GM19372 (cell line): ENCODE data around the gene SYNDIG1.

Experiments used
- ATAC-seq: cut with Tn5 transposase; IDR thresholded peaks from one replicate; pipeline ENCODE4 v1.9.1; 2021; ENCODE audit warnings: mild to moderate bottlenecking, low read depth, moderate library complexity; ENCODE audit not compliant: unreplicated experiment

The SYNDIG1 gene

GRCh38 chr20:24699321-24700165, 230.1 kb downstream of the SYNDIG1 start:
- ATAC-seq: no peak

DNA sequence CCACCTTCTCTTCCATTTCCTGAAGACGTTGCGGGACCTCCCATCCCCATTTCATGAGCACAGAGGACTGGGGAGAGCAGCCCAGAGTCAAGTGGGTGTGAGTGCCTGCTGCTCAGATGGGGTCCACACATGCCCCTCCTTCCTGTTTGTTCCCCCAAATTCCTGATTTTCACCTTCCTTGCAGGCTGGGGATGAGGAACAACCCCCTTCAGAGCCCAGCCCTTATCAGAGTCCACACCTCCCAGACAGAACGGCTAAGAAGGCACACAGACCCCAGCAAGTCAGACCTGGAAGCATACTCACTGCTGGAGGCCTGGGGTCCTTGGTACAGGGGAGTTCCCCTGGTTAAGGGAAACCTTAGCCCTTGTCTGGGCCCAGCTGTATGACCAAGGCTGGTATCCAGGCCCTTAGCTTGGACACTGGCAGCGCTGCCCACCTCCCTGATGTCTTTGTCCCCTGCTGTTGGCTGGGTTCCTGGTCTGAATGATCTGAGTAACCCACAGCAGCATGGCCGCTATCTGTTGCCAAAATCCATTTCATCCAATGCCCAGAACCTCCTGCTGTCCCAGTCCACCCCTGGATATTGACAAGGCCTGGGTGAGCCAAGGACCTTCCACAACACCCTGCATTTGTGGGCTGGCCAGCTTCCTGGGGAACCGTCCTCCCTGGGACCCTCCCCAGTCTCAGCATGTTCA, 230.9 kb downstream of the SYNDIG1 start:
- no peak for ATAC-seq

DNA sequence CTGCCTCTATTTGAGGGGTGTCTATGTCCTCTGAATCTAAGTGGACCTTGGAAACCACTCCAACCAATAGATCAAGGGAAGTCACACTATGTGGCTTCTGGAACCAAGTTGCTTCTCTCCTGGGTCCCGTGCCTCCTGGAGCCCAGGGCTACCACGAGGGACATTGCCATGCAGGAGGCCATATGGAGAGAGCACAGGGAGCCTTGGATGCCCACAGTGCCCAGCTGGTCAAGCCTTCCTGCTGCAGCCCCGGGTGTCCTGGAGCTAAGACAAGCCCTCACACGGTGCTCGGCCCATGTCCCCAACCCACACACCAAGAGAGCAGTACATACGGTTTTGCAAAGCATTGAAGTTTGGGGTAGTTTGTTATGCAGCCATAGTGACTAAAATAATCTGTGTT, 231.6 kb downstream of the SYNDIG1 start:
- no peak for ATAC-seq

- ATAC-seq: no peak
Measured at GRCh38 chr20:24701668-24702067, 232.2 kb downstream of the SYNDIG1 start.

DNA sequence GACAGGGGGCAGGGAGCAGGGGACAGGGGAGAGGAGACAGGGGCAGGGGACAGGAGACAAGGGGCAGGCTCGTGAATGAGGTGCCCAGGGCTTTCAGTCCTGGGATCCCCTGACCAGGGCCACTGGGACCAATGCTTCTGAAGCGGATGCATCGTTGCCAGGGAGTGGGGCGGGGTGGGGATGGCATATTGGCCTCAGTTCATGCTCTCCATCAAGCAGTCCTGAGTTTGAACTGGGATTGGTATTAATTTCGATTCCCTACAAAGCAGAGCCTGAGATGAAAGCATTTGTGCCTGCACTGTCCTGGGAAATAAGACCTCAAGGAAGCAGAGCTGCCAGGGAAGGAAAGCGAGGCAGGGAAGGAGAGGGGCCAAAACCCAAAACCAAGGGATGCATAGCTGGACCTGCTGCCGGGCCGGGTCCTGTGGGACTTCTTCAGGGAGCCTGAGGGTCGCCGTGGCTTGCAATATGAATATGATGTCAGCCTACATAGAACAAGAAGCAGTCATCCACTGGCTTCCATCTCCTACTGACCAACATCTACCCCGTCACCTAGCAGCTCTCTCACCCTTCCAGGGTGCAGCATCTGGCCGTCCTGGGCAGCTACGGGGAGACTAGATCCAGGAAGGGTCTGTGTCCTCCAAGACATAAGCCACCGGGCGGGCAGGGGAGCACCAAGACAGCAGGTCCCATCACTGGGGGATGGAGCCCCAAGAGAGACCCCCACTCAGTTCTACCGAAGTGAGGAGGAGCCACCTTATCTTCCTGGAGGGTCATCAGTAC, 233.3 kb downstream of the SYNDIG1 start:
- ATAC-seq: no peak

GRCh38 chr20:24703284-24703610, 233.8 kb downstream of the SYNDIG1 start:
- no peak for ATAC-seq

- no peak for ATAC-seq
Measured at GRCh38 chr20:24704899-24705298, 235.5 kb downstream of the SYNDIG1 start.

DNA sequence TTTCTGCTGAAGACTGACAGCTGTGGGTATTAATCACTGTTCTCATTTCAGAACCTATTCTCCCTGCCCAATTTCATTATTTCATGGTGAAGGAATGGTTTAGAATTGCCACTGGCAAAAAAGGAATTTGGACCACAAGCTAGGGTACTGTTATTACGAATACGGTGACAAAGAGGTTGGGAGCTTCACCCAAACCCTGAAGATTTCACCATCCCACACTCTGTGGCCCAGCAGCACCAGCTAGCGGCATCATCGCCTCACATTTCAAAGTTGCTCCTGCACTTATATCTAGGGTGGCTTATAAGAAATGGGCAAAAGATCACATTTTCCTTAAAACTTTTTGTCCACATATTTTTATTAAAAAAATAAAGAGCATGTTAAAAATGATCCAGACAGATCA, 236.1 kb downstream of the SYNDIG1 start:
- ATAC-seq: no peak

DNA sequence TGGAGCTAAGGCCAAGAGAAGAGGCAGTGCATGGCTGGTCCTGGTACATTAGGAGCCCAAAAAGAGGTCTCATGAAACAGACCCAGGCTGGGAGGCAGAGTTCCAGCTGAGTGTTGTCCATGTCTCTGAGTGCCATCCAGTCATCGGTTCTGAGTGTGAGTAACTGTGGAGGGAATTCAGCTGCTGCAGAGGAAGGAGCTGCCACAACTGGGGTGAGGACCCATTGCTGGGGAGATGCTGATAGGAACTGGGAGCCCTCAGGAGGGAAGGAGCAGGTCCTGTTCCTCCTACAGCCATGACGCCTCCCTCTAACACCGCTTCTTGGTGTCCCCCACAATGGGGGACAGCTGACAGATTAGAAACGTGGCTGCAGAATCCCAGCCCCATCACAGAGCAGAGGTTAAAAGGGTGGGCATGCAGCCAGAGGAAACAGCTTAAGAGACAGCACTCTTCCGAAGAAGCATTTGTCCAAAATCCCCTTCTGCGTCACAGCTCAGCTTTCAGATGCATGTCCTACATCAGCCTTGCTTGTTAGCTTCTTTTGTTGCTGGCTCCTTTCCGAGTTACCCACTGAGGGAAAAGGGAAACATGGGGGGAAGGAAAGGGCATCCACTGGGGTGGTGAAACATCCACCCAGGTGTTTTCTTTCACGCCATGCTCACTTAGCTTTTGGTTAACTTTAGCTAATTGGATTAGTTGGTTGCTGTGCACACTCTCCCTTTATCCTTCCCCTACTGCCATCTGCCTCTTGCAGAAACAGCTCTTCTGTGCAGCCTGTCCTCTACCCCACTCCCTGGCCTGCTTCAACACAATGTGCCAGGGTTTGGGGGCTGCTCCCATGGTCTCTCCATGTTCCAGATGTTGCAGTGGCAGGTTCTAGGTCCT, 239.2 kb downstream of the SYNDIG1 start:
- no peak for ATAC-seq
